Neural cell (in vitro differentiated cells): ENCODE results near the gene TBL1X. TPM values are rescaled to one million over a fixed set of nuclear protein-coding genes. Genes with fewer than 3 reads are reported as not detected.

Experiments
- H2AFZ ChIP-seq: fragments of 200-600, 300-800 bp; sonication (generic), shearing (Covaris generic); 2 replicates; pipeline ENCODE4 v1.6.0; 2014; ENCODE audit warnings: low read depth, mild to moderate bottlenecking, antibody characterized with exemption, low read length, moderate library complexity
- H3F3A ChIP-seq: fragments of 200-600 bp; shearing (Covaris generic); 2 replicates; pipeline ENCODE4 v1.6.1; 2016; ENCODE audit warnings: mild to moderate bottlenecking, moderate library complexity, mixed read lengths, antibody characterized with exemption, low read length; ENCODE audit not compliant: insufficient read depth, poor library complexity, severe bottlenecking
- H3K27ac ChIP-seq: fragments of 200-600, 300-800 bp; sonication (generic), shearing (Covaris generic); 2 replicates; pipeline ENCODE4 v1.5.1; 2014; ENCODE audit warnings: mild to moderate bottlenecking, low read length, moderate library complexity
- H3K27me3 ChIP-seq: fragments of 300-800, 200-600 bp; sonication (generic), shearing (Covaris generic); 2 replicates; pipeline ENCODE4 v1.6.0; 2014; ENCODE audit warnings: mild to moderate bottlenecking, low read depth, low read length, moderate library complexity; ENCODE audit not compliant: insufficient read depth
- H3K36me3 ChIP-seq: fragments of 300-800, 200-600 bp; sonication (generic), shearing (Covaris generic); 2 replicates; pipeline ENCODE4 v1.5.1; 2014; ENCODE audit warnings: mild to moderate bottlenecking, antibody characterized with exemption, low read length, moderate library complexity; ENCODE audit not compliant: insufficient read depth
- H3K4me2 ChIP-seq: fragments of 300-800, 200-600 bp; sonication (generic), shearing (Covaris generic); 2 replicates; pipeline ENCODE4 v1.6.0; 2014; ENCODE audit warnings: mild to moderate bottlenecking, low read length
- H3K4me3 ChIP-seq: fragments of 300-800, 200-600 bp; sonication (generic), shearing (Covaris generic); 2 replicates; pipeline ENCODE4 v1.5.1; 2014; ENCODE audit warnings: mild to moderate bottlenecking, low read length, moderate library complexity
- H3K79me2 ChIP-seq: fragments of 200-600 bp; shearing (Covaris generic); replicated peaks from 2 replicates; pipeline ENCODE4 v1.6.0; 2014; ENCODE audit warnings: mild to moderate bottlenecking, low read length, moderate library complexity; ENCODE audit not compliant: insufficient read depth
- H3K9ac ChIP-seq: fragments of 300-800, 200-600 bp; sonication (generic), shearing (Covaris generic); 2 replicates; pipeline ENCODE4 v1.6.1; 2016; ENCODE audit warnings: mild to moderate bottlenecking, low read length, mixed read lengths
- H3K9me2 ChIP-seq: fragments of 200-600 bp; shearing (Covaris generic); 2 replicates; pipeline ENCODE4 v1.6.1; 2016; ENCODE audit warnings: mild to moderate bottlenecking, low read length, mixed read lengths; ENCODE audit not compliant: insufficient read depth
- H3K9me3 ChIP-seq: fragments of 200-600, 300-800 bp; sonication (generic), shearing (Covaris generic); 2 replicates; pipeline ENCODE4 v1.6.1; 2016; ENCODE audit warnings: mild to moderate bottlenecking, mixed run types, low read length, moderate library complexity, mixed read lengths
- H4K20me1 ChIP-seq: fragments of 200-600 bp; shearing (Covaris generic); 2 replicates; pipeline ENCODE4 v1.6.1; 2016; ENCODE audit warnings: mild to moderate bottlenecking, mixed run types; ENCODE audit not compliant: insufficient read depth
- CTCF ChIP-seq: fragments of 450-650 bp; IDR thresholded peaks from 2 replicates; pipeline ENCODE4 v1.5.1; 2014; ENCODE audit warnings: antibody characterized with exemption, mild to moderate bottlenecking, moderate library complexity; ENCODE audit not compliant: poor library complexity, severe bottlenecking
- EP300 ChIP-seq: fragments of 450-650 bp; conservative IDR thresholded peaks from 2 replicates; pipeline ENCODE4 v1.6.1; 2014; ENCODE audit warnings: antibody characterized with exemption, mild to moderate bottlenecking, moderate library complexity; ENCODE audit not compliant: poor library complexity, severe bottlenecking
- EZH2 ChIP-seq: fragments of 200-600, 300-800 bp; shearing (Covaris generic), sonication (generic); IDR thresholded peaks from 2 replicates; pipeline ENCODE4 v1.6.1; 2014; ENCODE audit warnings: antibody characterized with exemption, low read length, borderline replicate concordance, mild to moderate bottlenecking; ENCODE audit not compliant: insufficient read depth, poor library complexity, severe bottlenecking
- MXI1 ChIP-seq: fragments of 450-650 bp; conservative IDR thresholded peaks from 2 replicates; pipeline ENCODE4 v1.6.1; 2014; ENCODE audit warnings: antibody characterized with exemption, mild to moderate bottlenecking; ENCODE audit not compliant: poor library complexity, severe bottlenecking
- POLR2AphosphoS5 ChIP-seq: IDR thresholded peaks from 2 replicates; pipeline ENCODE4 v1.6.1; 2012
- RAD21 ChIP-seq: fragments of 450-650 bp; conservative IDR thresholded peaks from 2 replicates; pipeline ENCODE4 v1.6.1; 2014; ENCODE audit warnings: antibody characterized with exemption, mild to moderate bottlenecking, moderate library complexity
- REST ChIP-seq: IDR thresholded peaks from 2 replicates; pipeline ENCODE4 v1.6.1; 2012; ENCODE audit warnings: borderline replicate concordance
- SMC3 ChIP-seq: fragments of 450-650 bp; conservative IDR thresholded peaks from 2 replicates; pipeline ENCODE4 v1.6.1; 2014; ENCODE audit warnings: antibody characterized with exemption, mild to moderate bottlenecking, moderate library complexity; ENCODE audit not compliant: poor library complexity
- TAF1 ChIP-seq: IDR thresholded peaks from 2 replicates; pipeline ENCODE4 v1.6.1; 2012; ENCODE audit warnings: low read depth
- polyA plus RNA-seq: library from polyadenylated mRNA; depleted of rRNA; stranded (reverse); fragments of >200 nt; gene quantifications from 2 replicates; pipeline ENCODE4 v1.2.3, GENCODE V29; 2014

The TBL1X gene
- polyA plus RNA-seq, 1 donor from 2014 or later, result 2.2 TPM

- Histone ChIP-seq H3K36me3 (no peaks in the 10 kb centered on the region), H3F3A (no peaks in the 10 kb centered on the region), H3K9ac (no peak overlapping the region), H3K79me2 (no peaks in the 10 kb centered on the region), H3K4me3 (no peak overlapping the region), H3K9me2 (no peaks in the 10 kb centered on the region), H3K4me2 (no peak overlapping the region), H3K9me3 (no peaks in the 10 kb centered on the region), H3K27me3 (no peaks in the 10 kb centered on the region), H4K20me1 (no peaks in the 10 kb centered on the region), H2AFZ (no peak overlapping the region), H3K27ac (no peak overlapping the region)
- TF ChIP-seq EZH2 (no peak), SMC3 (no peak), REST (no peak), EP300 (no peak), POLR2AphosphoS5 (no peak), MXI1 (no peak), TAF1 (no peak), RAD21 (no peak), CTCF (no peak)
Measured at GRCh38 chrX:9635368-9635767, 170.5 kb downstream of the TBL1X start.

GRCh38 chrX:9635803-9636202 lies 170.9 kb downstream of the TBL1X start:
- Histone ChIP-seq H3K9me2 (no peaks in the 10 kb centered on the region), H3K9me3 (no peaks in the 10 kb centered on the region), H3K9ac (no peak overlapping the region), H3K4me3 (no peak overlapping the region), H2AFZ (no peak overlapping the region), H3K79me2 (no peaks in the 10 kb centered on the region), H3K27ac (no peak overlapping the region), H3F3A (no peaks in the 10 kb centered on the region), H3K36me3 (no peaks in the 10 kb centered on the region), H3K27me3 (no peaks in the 10 kb centered on the region), H3K4me2 (no peak overlapping the region), H4K20me1 (no peaks in the 10 kb centered on the region)
- TF ChIP-seq EP300, result no peak
- no peak for TF ChIP-seq REST
- TF ChIP-seq TAF1, result no peak
- no peak for TF ChIP-seq SMC3
- no peak for TF ChIP-seq MXI1
- TF ChIP-seq EZH2, result no peak
- TF ChIP-seq CTCF, result no peak
- TF ChIP-seq POLR2AphosphoS5, result no peak
